ENCODE data around the gene KIAA1549. TPM values are rescaled to one million over a fixed set of nuclear protein-coding genes. Genes with fewer than 3 reads are reported as not detected.
"Not testable (repeated sequence)": the region's sequence is repeated elsewhere in the genome, so short reads cannot be mapped to it uniquely, and the experiment has no call there.

Gene KIAA1549
- total RNA-seq, 3 donors from 2014 or later: 2.0 to 4.2 (median 2.1) TPM

DNA sequence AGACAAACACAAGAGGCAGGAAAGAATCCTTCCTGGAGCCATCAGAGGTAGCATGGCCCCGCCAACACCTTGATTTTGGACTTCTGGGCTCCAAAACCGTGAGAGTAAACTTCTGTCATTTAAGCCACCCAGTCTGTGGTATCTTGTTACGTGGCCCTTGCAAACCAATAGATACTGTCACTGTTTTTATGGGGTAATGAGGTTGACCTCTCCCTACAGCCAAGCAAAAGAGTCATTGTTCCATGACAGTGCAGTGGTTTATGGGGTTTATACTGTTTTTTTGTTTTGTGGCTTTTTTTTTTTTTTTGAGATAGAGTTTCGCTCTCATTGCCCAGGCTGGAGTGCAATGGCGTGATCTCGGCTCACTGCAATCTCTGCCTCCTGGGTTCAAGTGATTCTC is 32.8 kb downstream of the KIAA1549 start:
- DNase-seq: no peak
- Histone ChIP-seq H3K9me3 (no peaks in the 10 kb centered on the region), H3K36me3 (ENCODE audit: low read depth) (no peaks in the 10 kb centered on the region), H3K4me3 (no peak overlapping the region), H3K4me1 (ENCODE audit: low read depth) (no peaks in the 10 kb centered on the region)
- TF ChIP-seq, protein P1, sequence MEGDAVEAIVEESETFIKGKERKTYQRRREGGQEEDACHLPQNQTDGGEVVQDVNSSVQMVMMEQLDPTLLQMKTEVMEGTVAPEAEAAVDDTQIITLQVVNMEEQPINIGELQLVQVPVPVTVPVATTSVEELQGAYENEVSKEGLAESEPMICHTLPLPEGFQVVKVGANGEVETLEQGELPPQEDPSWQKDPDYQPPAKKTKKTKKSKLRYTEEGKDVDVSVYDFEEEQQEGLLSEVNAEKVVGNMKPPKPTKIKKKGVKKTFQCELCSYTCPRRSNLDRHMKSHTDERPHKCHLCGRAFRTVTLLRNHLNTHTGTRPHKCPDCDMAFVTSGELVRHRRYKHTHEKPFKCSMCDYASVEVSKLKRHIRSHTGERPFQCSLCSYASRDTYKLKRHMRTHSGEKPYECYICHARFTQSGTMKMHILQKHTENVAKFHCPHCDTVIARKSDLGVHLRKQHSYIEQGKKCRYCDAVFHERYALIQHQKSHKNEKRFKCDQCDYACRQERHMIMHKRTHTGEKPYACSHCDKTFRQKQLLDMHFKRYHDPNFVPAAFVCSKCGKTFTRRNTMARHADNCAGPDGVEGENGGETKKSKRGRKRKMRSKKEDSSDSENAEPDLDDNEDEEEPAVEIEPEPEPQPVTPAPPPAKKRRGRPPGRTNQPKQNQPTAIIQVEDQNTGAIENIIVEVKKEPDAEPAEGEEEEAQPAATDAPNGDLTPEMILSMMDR (IDR thresholded peaks at IDR 0.05): no peak
- no peak for ATAC-seq
- intact Hi-C loops (cut with DNase I, micrococcal nuclease): no loop called here

- ATAC-seq (no peak), DNase-seq (no peak)
- no peak overlapping the region for H3K4me3 ChIP-seq
- intact Hi-C loops (cut with DNase I, micrococcal nuclease): no loop called here
- H3K9me3 ChIP-seq: no peaks in the 10 kb centered on the region
- TF ChIP-seq, protein P1 (IDR thresholded peaks at IDR 0.05): no peak
- no peaks in the 10 kb centered on the region for H3K4me1 ChIP-seq (ENCODE audit: low read depth)
- H3K36me3 ChIP-seq (ENCODE audit: low read depth): no peaks in the 10 kb centered on the region
These were observed 35.4 kb downstream of the KIAA1549 start for GRCh38 chr7:138945821-138946220.

- H3K4me3 ChIP-seq: no peak overlapping the region
- no peaks in the 10 kb centered on the region for H3K9me3 ChIP-seq
- DNase-seq: no peak
- TF ChIP-seq, protein P1 (IDR thresholded peaks at IDR 0.05): no peak
- ATAC-seq: no peak
- intact Hi-C loops (cut with DNase I, micrococcal nuclease): no loop called here
- no peaks in the 10 kb centered on the region for H3K4me1 ChIP-seq (ENCODE audit: low read depth)
- H3K36me3 ChIP-seq (ENCODE audit: low read depth): no peaks in the 10 kb centered on the region
These were observed 36.0 kb downstream of the KIAA1549 start for GRCh38 chr7:138945154-138945553.

DNA sequence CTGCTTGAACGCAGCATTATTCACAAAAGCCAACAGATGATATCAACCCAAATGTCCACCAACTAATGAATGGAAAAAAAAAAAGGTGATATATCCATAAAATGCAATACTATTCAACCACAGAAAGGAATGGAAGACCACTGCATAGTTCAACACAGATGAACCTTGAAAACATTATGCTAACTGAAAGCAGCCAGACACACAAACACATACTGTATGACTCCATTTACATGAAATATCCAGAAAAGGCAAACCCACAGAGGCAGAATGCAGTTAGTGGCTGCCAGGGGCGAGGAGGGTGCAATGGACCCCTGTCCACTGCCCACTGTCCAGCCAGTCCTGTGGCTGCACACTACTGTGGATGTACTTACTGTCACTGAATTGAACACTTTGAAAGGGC is 36.6 kb downstream of the KIAA1549 start:
- DNase-seq (no peak), ATAC-seq (no peak)
- Histone ChIP-seq H3K4me3 (no peak overlapping the region), H3K9me3 (no peaks in the 10 kb centered on the region), H3K36me3 (ENCODE audit: low read depth) (no peaks in the 10 kb centered on the region), H3K4me1 (ENCODE audit: low read depth) (no peaks in the 10 kb centered on the region)
- intact Hi-C loops (cut with DNase I, micrococcal nuclease): no loop called here
- TF ChIP-seq, protein P1 (IDR thresholded peaks at IDR 0.05): no peak

DNA sequence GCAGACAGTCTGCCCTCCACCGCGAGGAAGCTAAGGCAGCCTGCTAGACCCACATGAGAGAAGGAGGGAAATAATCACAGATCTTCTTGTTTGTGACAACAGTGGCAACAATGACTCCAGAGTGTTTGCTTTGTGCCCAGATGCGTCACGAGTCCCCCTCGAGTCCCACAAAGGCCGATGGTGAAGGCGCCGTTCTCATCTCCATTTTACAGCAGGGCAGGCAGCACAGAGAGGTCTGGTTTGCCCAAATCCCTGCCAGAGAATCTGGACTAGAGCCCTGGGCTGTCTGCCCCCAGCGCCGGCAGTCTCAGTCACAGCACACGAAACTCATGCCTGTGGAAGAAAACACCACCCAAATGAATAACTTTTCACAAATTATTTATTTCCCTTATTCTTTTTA is 38.1 kb downstream of the KIAA1549 start:
- Histone ChIP-seq H3K4me3 (no peak overlapping the region), H3K9me3 (no peaks in the 10 kb centered on the region), H3K4me1 (ENCODE audit: low read depth) (no peaks in the 10 kb centered on the region), H3K36me3 (ENCODE audit: low read depth) (no peaks in the 10 kb centered on the region)
- intact Hi-C loops (cut with DNase I, micrococcal nuclease): no loop called here
- DNase-seq (no peak), ATAC-seq (no peak)
- TF ChIP-seq, protein P1 (IDR thresholded peaks at IDR 0.05): no peak

DNA sequence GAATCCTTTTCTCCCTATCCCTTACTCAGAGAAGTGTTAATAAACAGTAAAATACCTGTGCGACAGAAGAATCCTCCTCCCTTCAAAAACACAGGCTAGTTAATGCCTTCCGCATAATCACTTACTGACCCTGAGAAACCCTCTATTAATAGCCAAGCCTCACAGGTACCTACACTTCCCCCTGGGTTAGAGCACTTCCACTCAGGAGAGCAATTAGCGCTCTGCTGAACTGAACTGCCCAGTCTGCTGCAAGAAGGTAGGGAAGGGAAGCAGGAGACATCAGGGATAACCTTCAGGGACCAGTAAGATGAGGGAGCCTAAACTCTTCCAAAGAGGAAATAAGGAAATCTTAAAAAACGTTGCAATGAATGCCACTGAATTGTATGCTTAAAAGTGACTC is 39.6 kb downstream of the KIAA1549 start:
- intact Hi-C loops (cut with DNase I, micrococcal nuclease): no loop called here
- ATAC-seq (no peak), DNase-seq (no peak)
- TF ChIP-seq, protein P1 (IDR thresholded peaks at IDR 0.05): no peak
- Histone ChIP-seq H3K9me3 (no peaks in the 10 kb centered on the region), H3K4me1 (ENCODE audit: low read depth) (no peaks in the 10 kb centered on the region), H3K36me3 (ENCODE audit: low read depth) (no peaks in the 10 kb centered on the region), H3K4me3 (no peak overlapping the region)

DNA sequence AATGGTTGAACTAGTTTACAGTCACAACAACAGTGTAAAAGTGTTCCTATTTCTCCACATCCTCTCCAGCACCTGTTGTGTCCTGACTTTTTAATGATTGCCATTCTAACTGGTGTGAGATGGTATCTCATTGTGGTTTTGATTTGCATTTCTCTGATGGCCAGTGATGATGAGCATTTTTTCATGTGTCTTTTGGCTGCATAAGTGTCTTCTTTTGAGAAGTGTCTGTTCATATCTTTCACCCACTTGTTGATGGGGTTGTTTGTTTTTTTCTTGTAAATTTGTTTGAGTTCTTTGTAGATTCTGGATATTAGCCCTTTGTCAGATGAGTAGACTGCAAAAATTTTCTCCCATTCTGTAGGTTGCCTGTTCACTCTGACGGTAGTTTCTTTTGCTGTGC is 40.6 kb downstream of the KIAA1549 start:
- ATAC-seq; DNase-seq; intact Hi-C loops (cut with DNase I, micrococcal nuclease); H3K36me3 ChIP-seq (ENCODE audit: low read depth); H3K9me3 ChIP-seq; H3K4me3 ChIP-seq; H3K4me1 ChIP-seq (ENCODE audit: low read depth): not testable (repeated sequence)

Data from mucosa of descending colon (tissue), 3 donors.